T-cell (primary cell): Measurements from ENCODE around the gene BCKDK. TPM values are rescaled to one million over a fixed set of nuclear protein-coding genes. Genes with fewer than 3 reads are reported as not detected.
"Not testable (repeated sequence)": the region's sequence is repeated elsewhere in the genome, so short reads cannot be mapped to it uniquely, and the experiment has no call there.

Source experiments
- ATAC-seq, 4 experiments: fragments of 200-7000 bp in 3 of 4; fragments of 150-1000 bp in 1 of 4; cut with Tn5 transposase; replicated peaks in 1 of 4; 1 replicate in 3 of 4; 2 replicates in 1 of 4; pipeline ENCODE4 v1.10.0; 2021; ENCODE audit warnings: moderate library complexity in 3 of 4, mild to moderate bottlenecking in 2 of 4, moderate number of reproducible peaks in 1 of 4
- CTCF ChIA-PET, 2 donors: fragments of 300-600 bp; sonication (Branson Sonifier 250); formaldehyde crosslinking; loops; one replicate each; lab custom pipeline; 2022; ENCODE audit warnings: antibody characterized with exemption in 2 of 2; lab: Charles Lee
- POLR2A ChIA-PET, 2 donors: fragments of 300-600 bp; sonication (Branson Sonifier 250); formaldehyde crosslinking; loops; one replicate each; lab custom pipeline; 2022; ENCODE audit warnings: antibody characterized with exemption in 2 of 2; lab: Charles Lee
- DNase-seq, 35 experiments: peaks; one replicate each; pipeline versions ENCODE4 v3.0.0 to v3.0.0-alpha.2; 2013 to 2023
- H3K27ac ChIP-seq: one replicate; pipeline ENCODE4 v1.5.1; 2013; ENCODE audit warnings: low read length
- H3K27me3 ChIP-seq, 2 experiments: replicated peaks in 1 of 2; 1 replicate in 1 of 2; 2 replicates in 1 of 2; pipeline versions ENCODE4 v1.6.1 to v1.7.0; 2013; ENCODE audit warnings: low read length in 1 of 2, mixed read lengths in 1 of 2; ENCODE audit not compliant: control insufficient read depth in 2 of 2, insufficient read depth in 2 of 2; ENCODE audit errors: extremely low read depth in 1 of 2
- H3K36me3 ChIP-seq, 2 donors: 1 replicate in 1 of 2; 2 replicates in 1 of 2; pipeline versions ENCODE4 v1.6.1 to v1.7.0; 2013; ENCODE audit warnings: low read length in 1 of 2; ENCODE audit not compliant: control insufficient read depth in 2 of 2, insufficient read depth in 1 of 2; ENCODE audit errors: extremely low read depth in 1 of 2
- H3K4me1 ChIP-seq, 2 experiments: 1 replicate in 1 of 2; 2 replicates in 1 of 2; pipeline versions ENCODE4 v1.6.1 to v1.7.0; 2013; ENCODE audit warnings: low read length in 2 of 2, mixed read lengths in 1 of 2; ENCODE audit not compliant: insufficient read depth in 2 of 2, control insufficient read depth in 1 of 2; ENCODE audit errors: extremely low read depth in 1 of 2
- H3K4me3 ChIP-seq, 2 donors: 1 replicate in 1 of 2; 2 replicates in 1 of 2; pipeline versions ENCODE4 v1.5.1 to v1.7.0; 2013; ENCODE audit warnings: mild to moderate bottlenecking in 2 of 2, low read length in 1 of 2, moderate library complexity in 1 of 2; ENCODE audit not compliant: control insufficient read depth in 1 of 2; ENCODE audit errors: extremely low read depth in 1 of 2
- H3K9me3 ChIP-seq: 2 replicates; pipeline ENCODE4 v1.7.0; 2013
- H3K27ac Mint-ChIP-seq, 2 donors: one replicate each; pipeline ENCODE4 v1.8.0; 2020 to 2021; ENCODE audit warnings: mild to moderate bottlenecking in 2 of 2, mixed read lengths in 2 of 2
- H3K27me3 Mint-ChIP-seq, 2 donors: one replicate each; pipeline ENCODE4 v1.8.0; 2021 to 2022; ENCODE audit warnings: mixed read lengths in 2 of 2
- H3K36me3 Mint-ChIP-seq: one replicate; pipeline ENCODE4 v1.8.0; 2021; ENCODE audit warnings: mixed read lengths
- H3K4me1 Mint-ChIP-seq, 3 donors: one replicate each; pipeline ENCODE4 v1.8.0; 2020 to 2022; ENCODE audit warnings: mixed read lengths in 3 of 3, mild to moderate bottlenecking in 1 of 3
- H3K4me3 Mint-ChIP-seq, 3 donors: one replicate each; pipeline ENCODE4 v1.8.0; 2020 to 2022; ENCODE audit warnings: mild to moderate bottlenecking in 3 of 3, mixed read lengths in 3 of 3, moderate library complexity in 3 of 3
- H3K9me3 Mint-ChIP-seq, 3 donors: one replicate each; pipeline ENCODE4 v1.8.0; 2020 to 2022; ENCODE audit warnings: mixed read lengths in 3 of 3
- WGBS: methylation state at CpG from one replicate; pipeline ENCODE4 v1.1.5; 2013; ENCODE audit warnings: missing lambda C conversion rate; ENCODE audit not compliant: insufficient coverage; 5-methylcytosine and 5-hydroxymethylcytosine counted together
- total RNA-seq, 35 experiments: library from RNA in 6 of 35; stranded (reverse) in 6 of 35; fragments of 120-200 nt in 1 of 35; gene quantifications; one replicate each; pipeline versions ENCODE4 v1.2.1 to v1.2.4 and lab custom pipeline; 2013 to 2026

Gene BCKDK
- total RNA-seq, 5 donors from 2014 or later (not counting 1 experiment from before 2014, with no cell fraction given): 7.6 to 21.3 (median 19.3) TPM

DNA sequence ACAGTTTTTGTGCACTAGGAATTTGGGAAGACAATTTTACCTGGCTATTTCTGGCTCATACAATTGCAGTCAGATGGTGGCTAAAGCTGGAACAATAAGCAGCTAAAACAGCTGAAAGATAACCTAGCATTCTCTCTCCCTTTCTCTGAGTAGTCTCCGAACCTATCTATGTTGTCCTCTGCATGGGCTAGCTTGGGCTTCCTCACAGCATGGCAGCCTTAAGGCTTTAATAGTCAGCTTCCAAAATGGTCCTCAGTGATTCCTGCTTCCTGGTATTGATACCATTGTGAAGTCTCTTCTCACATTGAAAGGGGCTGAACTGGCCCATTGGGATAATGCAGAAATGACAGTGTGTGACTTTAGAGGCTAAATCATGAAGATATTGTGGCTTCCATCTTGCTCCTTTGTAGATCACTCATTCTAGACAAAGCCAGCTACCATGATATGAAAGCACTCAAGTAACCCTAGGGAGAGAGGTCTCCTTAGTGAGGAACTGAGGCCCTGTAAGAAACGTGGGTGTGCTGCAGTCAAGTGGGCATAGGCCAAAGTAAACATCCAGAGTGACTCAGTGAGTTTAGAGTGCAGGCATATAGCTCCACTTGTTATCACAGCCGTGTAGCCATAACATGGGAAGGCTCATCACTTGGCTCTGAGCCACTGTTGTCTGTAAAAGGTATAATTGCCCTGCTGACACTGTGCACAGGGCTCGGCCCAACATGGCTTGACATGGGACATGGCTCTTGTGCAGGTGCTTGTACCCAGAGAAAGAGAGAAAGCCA, 8.1 kb upstream of the BCKDK start:
- ATAC-seq (no peak), DNase-seq (no peak)
- ChIA-PET CTCF (no interaction called here), POLR2A (interaction anchor here in 1 of 2 donors (0.8 kb wide), 1 partner anchor 17 kb away, joined by 3 read pairs; the partner anchor contains the start of gene KAT8)
- peaks cover 0 to 4% (median 0%) of the 10 kb centered on the region in 3 donors for H3K9me3 Mint-ChIP-seq
- H3K4me3 ChIP-seq: no peak overlapping the region
- H3K27ac ChIP-seq: no peak overlapping the region
- H3K27me3 ChIP-seq: no peaks in the 10 kb centered on the region
- peaks cover 0 to 10% of the 10 kb centered on the region in 2 experiments for H3K4me1 ChIP-seq
- 83% methylated on average over 4 of the region's 4 CpGs for WGBS
- H3K4me1 Mint-ChIP-seq: peaks cover 9 to 11% (median 9%) of the 10 kb centered on the region in 3 donors
- H3K9me3 ChIP-seq: no peaks in the 10 kb centered on the region
- no peaks in the 10 kb centered on the region for H3K36me3 Mint-ChIP-seq
- no peak overlapping the region for H3K27ac Mint-ChIP-seq
- no peaks in the 10 kb centered on the region for H3K36me3 ChIP-seq
- H3K4me3 Mint-ChIP-seq: no peak overlapping the region
- H3K27me3 Mint-ChIP-seq: no peaks in the 10 kb centered on the region

- H3K27me3 Mint-ChIP-seq, H3K4me3 Mint-ChIP-seq, H3K36me3 Mint-ChIP-seq, DNase-seq, H3K4me3 ChIP-seq, CTCF ChIA-PET, POLR2A ChIA-PET, H3K27ac ChIP-seq, H3K27me3 ChIP-seq, H3K36me3 ChIP-seq, H3K4me1 Mint-ChIP-seq, H3K4me1 ChIP-seq, H3K27ac Mint-ChIP-seq, ATAC-seq, H3K9me3 ChIP-seq, H3K9me3 Mint-ChIP-seq: not testable (repeated sequence)
- WGBS: 92% methylated on average over 6 of the region's 13 CpGs
These were observed 7.1 kb upstream of the BCKDK start for GRCh38 chr16:31100876-31101641.

DNA sequence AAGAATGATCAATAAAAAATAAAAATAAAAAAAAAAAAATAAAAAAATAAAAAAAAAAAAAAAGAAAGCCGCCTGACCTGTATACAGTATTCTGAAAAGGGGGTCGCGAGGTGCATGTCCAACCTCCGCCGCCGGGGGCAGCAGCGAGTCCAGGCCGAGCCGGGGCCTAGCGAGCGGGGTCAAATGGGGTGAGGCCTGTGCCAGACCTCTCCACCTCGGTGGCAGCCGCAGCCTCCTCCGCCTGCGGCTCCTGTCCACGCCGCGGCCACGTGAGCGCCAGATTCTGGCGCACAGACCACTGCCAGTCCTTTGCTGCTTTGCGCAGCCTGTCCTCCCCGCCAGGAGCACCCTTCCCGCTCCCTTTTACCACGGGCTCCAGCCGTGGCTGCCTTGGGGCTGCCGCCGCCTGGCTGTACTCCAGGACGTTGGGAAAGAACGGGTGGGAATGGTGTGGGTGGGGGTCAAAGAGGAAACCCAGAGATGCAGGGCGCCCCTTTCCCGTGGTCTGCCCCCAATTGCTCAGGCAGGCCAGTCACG, 2.4 kb upstream of the BCKDK start:
- ATAC-seq (peak; percentile 71 to 81 (median 76)), DNase-seq (peak in 34 of 35 experiments; percentile 47 to 82 (median 64))
- no peaks in the 10 kb centered on the region for H3K27me3 Mint-ChIP-seq
- H3K9me3 ChIP-seq: no peaks in the 10 kb centered on the region
- ChIA-PET POLR2A (no interaction called here), CTCF (no interaction called here)
- peaks cover 14 to 19% (median 17%) of the 10 kb centered on the region in 3 donors for H3K4me1 Mint-ChIP-seq
- no peak overlapping the region for H3K27ac Mint-ChIP-seq
- H3K36me3 ChIP-seq: peaks cover 3 to 12% of the 10 kb centered on the region in 2 donors
- no peak overlapping the region for H3K27ac ChIP-seq
- H3K4me3 Mint-ChIP-seq: peak overlapping the region; percentile 9 to 44 (median 19)
- H3K4me1 ChIP-seq: peaks cover 4 to 24% of the 10 kb centered on the region in 2 experiments
- H3K27me3 ChIP-seq: no peaks in the 10 kb centered on the region
- H3K4me3 ChIP-seq: no peak overlapping the region
- peaks cover 9% of the 10 kb centered on the region for H3K36me3 Mint-ChIP-seq
- WGBS: 6% methylated on average over 20 of the region's 33 CpGs
- H3K9me3 Mint-ChIP-seq: no peaks in the 10 kb centered on the region

GRCh38 chr16:31106509-31107464, 1.4 kb upstream of the BCKDK start:
- WGBS: 92% methylated on average over 13 of the region's 28 CpGs
- H3K27me3 Mint-ChIP-seq: no peaks in the 10 kb centered on the region
- CTCF ChIA-PET: interaction anchor here in 1 of 2 donors (0.6 kb wide), 1 partner anchor 11 kb away, joined by 6 read pairs; the partner anchor contains the start of gene KAT8

DNA sequence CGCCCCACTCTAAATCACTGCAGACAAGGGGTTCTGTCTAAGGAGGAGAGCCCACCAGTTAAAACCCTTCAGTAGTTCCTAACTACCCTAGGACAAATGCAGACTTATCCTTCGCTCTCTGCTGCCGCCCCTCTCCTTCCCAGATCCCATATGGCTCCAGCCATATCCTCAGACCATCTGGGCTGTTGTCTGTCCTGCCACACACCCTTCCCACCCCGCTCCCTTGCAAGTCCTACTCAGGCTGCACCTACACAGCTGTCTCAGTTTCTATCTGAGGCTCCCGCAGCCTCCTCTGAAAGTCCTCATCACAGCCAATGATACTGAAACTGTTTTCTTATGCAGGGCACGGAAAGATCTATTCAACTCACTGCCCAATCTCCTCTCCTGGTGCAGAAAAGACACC, 720 bp upstream of the BCKDK start:
- no peak overlapping the region for H3K4me3 ChIP-seq

More at GRCh38 chr16:31106509-31107464, 1.4 kb upstream of the BCKDK start:
- Mint-ChIP-seq H3K9me3 (no peaks in the 10 kb centered on the region), H3K27ac (no peak overlapping the region), H3K36me3 (peaks cover 14% of the 10 kb centered on the region), H3K4me3 (peak overlapping the region; percentile 75 to 87 (median 82)), H3K4me1 (peaks cover 14 to 19% (median 17%) of the 10 kb centered on the region in 3 donors)
- no peak for DNase-seq
- no peaks in the 10 kb centered on the region for H3K27me3 ChIP-seq
- POLR2A ChIA-PET: no interaction called here
- H3K36me3 ChIP-seq: peaks cover 9 to 21% of the 10 kb centered on the region in 2 donors
- H3K4me3 ChIP-seq: no peak overlapping the region
- no peak for ATAC-seq
- H3K9me3 ChIP-seq: no peaks in the 10 kb centered on the region
- no peak overlapping the region for H3K27ac ChIP-seq
- H3K4me1 ChIP-seq: peaks cover 4 to 24% of the 10 kb centered on the region in 2 experiments

More for the DNA sequence above, 720 bp upstream of the BCKDK start:
- no peak overlapping the region for H3K27ac ChIP-seq
- peak overlapping the region; percentile 75 to 87 (median 82) for H3K4me3 Mint-ChIP-seq
- WGBS: 70% methylated on average over 3 of the region's 6 CpGs
- peaks cover 4 to 24% of the 10 kb centered on the region in 2 experiments for H3K4me1 ChIP-seq
- DNase-seq (no peak), ATAC-seq (no peak)
- POLR2A ChIA-PET: interaction anchor here in 1 of 2 donors (1.0 kb wide), 1 partner anchor 10 kb away, joined by 3 read pairs; the partner anchor contains the start of gene KAT8
- H3K36me3 ChIP-seq: peaks cover 9 to 28% of the 10 kb centered on the region in 2 donors
- peak overlapping the region; percentile 71 to 74 for H3K27ac Mint-ChIP-seq
- no peaks in the 10 kb centered on the region for H3K27me3 ChIP-seq
- no peaks in the 10 kb centered on the region for H3K27me3 Mint-ChIP-seq
- H3K4me1 Mint-ChIP-seq: peaks cover 14 to 19% (median 17%) of the 10 kb centered on the region in 3 donors
- no peaks in the 10 kb centered on the region for H3K9me3 ChIP-seq
- CTCF ChIA-PET: no interaction called here
- peaks cover 18% of the 10 kb centered on the region for H3K36me3 Mint-ChIP-seq
- H3K9me3 Mint-ChIP-seq: no peaks in the 10 kb centered on the region
